Neural cell (in vitro differentiated cells): Measurements from ENCODE around the gene SLC4A3. TPM values are rescaled to one million over a fixed set of nuclear protein-coding genes. Genes with fewer than 3 reads are reported as not detected.

ENCODE experiments used
- H2AFZ ChIP-seq: fragments of 200-600, 300-800 bp; sonication (generic), shearing (Covaris generic); 2 replicates; pipeline ENCODE4 v1.6.0; 2014; ENCODE audit warnings: low read depth, mild to moderate bottlenecking, antibody characterized with exemption, low read length, moderate library complexity
- H3F3A ChIP-seq: fragments of 200-600 bp; shearing (Covaris generic); 2 replicates; pipeline ENCODE4 v1.6.1; 2016; ENCODE audit warnings: mild to moderate bottlenecking, moderate library complexity, mixed read lengths, antibody characterized with exemption, low read length; ENCODE audit not compliant: insufficient read depth, poor library complexity, severe bottlenecking
- H3K27ac ChIP-seq: fragments of 200-600, 300-800 bp; sonication (generic), shearing (Covaris generic); 2 replicates; pipeline ENCODE4 v1.5.1; 2014; ENCODE audit warnings: mild to moderate bottlenecking, low read length, moderate library complexity
- H3K27me3 ChIP-seq: fragments of 300-800, 200-600 bp; sonication (generic), shearing (Covaris generic); 2 replicates; pipeline ENCODE4 v1.6.0; 2014; ENCODE audit warnings: mild to moderate bottlenecking, low read depth, low read length, moderate library complexity; ENCODE audit not compliant: insufficient read depth
- H3K36me3 ChIP-seq: fragments of 300-800, 200-600 bp; sonication (generic), shearing (Covaris generic); 2 replicates; pipeline ENCODE4 v1.5.1; 2014; ENCODE audit warnings: mild to moderate bottlenecking, antibody characterized with exemption, low read length, moderate library complexity; ENCODE audit not compliant: insufficient read depth
- H3K4me2 ChIP-seq: fragments of 300-800, 200-600 bp; sonication (generic), shearing (Covaris generic); 2 replicates; pipeline ENCODE4 v1.6.0; 2014; ENCODE audit warnings: mild to moderate bottlenecking, low read length
- H3K4me3 ChIP-seq: fragments of 300-800, 200-600 bp; sonication (generic), shearing (Covaris generic); 2 replicates; pipeline ENCODE4 v1.5.1; 2014; ENCODE audit warnings: mild to moderate bottlenecking, low read length, moderate library complexity
- H3K79me2 ChIP-seq: fragments of 200-600 bp; shearing (Covaris generic); replicated peaks from 2 replicates; pipeline ENCODE4 v1.6.0; 2014; ENCODE audit warnings: mild to moderate bottlenecking, low read length, moderate library complexity; ENCODE audit not compliant: insufficient read depth
- H3K9ac ChIP-seq: fragments of 300-800, 200-600 bp; sonication (generic), shearing (Covaris generic); 2 replicates; pipeline ENCODE4 v1.6.1; 2016; ENCODE audit warnings: mild to moderate bottlenecking, low read length, mixed read lengths
- H3K9me2 ChIP-seq: fragments of 200-600 bp; shearing (Covaris generic); 2 replicates; pipeline ENCODE4 v1.6.1; 2016; ENCODE audit warnings: mild to moderate bottlenecking, low read length, mixed read lengths; ENCODE audit not compliant: insufficient read depth
- H3K9me3 ChIP-seq: fragments of 200-600, 300-800 bp; sonication (generic), shearing (Covaris generic); 2 replicates; pipeline ENCODE4 v1.6.1; 2016; ENCODE audit warnings: mild to moderate bottlenecking, mixed run types, low read length, moderate library complexity, mixed read lengths
- H4K20me1 ChIP-seq: fragments of 200-600 bp; shearing (Covaris generic); 2 replicates; pipeline ENCODE4 v1.6.1; 2016; ENCODE audit warnings: mild to moderate bottlenecking, mixed run types; ENCODE audit not compliant: insufficient read depth
- CTCF ChIP-seq: fragments of 450-650 bp; IDR thresholded peaks from 2 replicates; pipeline ENCODE4 v1.5.1; 2014; ENCODE audit warnings: antibody characterized with exemption, mild to moderate bottlenecking, moderate library complexity; ENCODE audit not compliant: poor library complexity, severe bottlenecking
- EP300 ChIP-seq: fragments of 450-650 bp; conservative IDR thresholded peaks from 2 replicates; pipeline ENCODE4 v1.6.1; 2014; ENCODE audit warnings: antibody characterized with exemption, mild to moderate bottlenecking, moderate library complexity; ENCODE audit not compliant: poor library complexity, severe bottlenecking
- EZH2 ChIP-seq: fragments of 200-600, 300-800 bp; shearing (Covaris generic), sonication (generic); IDR thresholded peaks from 2 replicates; pipeline ENCODE4 v1.6.1; 2014; ENCODE audit warnings: antibody characterized with exemption, low read length, borderline replicate concordance, mild to moderate bottlenecking; ENCODE audit not compliant: insufficient read depth, poor library complexity, severe bottlenecking
- MXI1 ChIP-seq: fragments of 450-650 bp; conservative IDR thresholded peaks from 2 replicates; pipeline ENCODE4 v1.6.1; 2014; ENCODE audit warnings: antibody characterized with exemption, mild to moderate bottlenecking; ENCODE audit not compliant: poor library complexity, severe bottlenecking
- POLR2AphosphoS5 ChIP-seq: IDR thresholded peaks from 2 replicates; pipeline ENCODE4 v1.6.1; 2012
- RAD21 ChIP-seq: fragments of 450-650 bp; conservative IDR thresholded peaks from 2 replicates; pipeline ENCODE4 v1.6.1; 2014; ENCODE audit warnings: antibody characterized with exemption, mild to moderate bottlenecking, moderate library complexity
- REST ChIP-seq: IDR thresholded peaks from 2 replicates; pipeline ENCODE4 v1.6.1; 2012; ENCODE audit warnings: borderline replicate concordance
- SMC3 ChIP-seq: fragments of 450-650 bp; conservative IDR thresholded peaks from 2 replicates; pipeline ENCODE4 v1.6.1; 2014; ENCODE audit warnings: antibody characterized with exemption, mild to moderate bottlenecking, moderate library complexity; ENCODE audit not compliant: poor library complexity
- TAF1 ChIP-seq: IDR thresholded peaks from 2 replicates; pipeline ENCODE4 v1.6.1; 2012; ENCODE audit warnings: low read depth
- polyA plus RNA-seq: library from polyadenylated mRNA; depleted of rRNA; stranded (reverse); fragments of >200 nt; gene quantifications from 2 replicates; pipeline ENCODE4 v1.2.3, GENCODE V29; 2014

Gene SLC4A3
- polyA plus RNA-seq, 1 donor from 2014 or later = 18.7 TPM

- H3K9me2 ChIP-seq = no peaks in the 10 kb centered on the region
- no peak for TF ChIP-seq CTCF
- TF ChIP-seq RAD21 = no peak
- no peak for TF ChIP-seq REST
- no peak for TF ChIP-seq MXI1
- no peak for TF ChIP-seq SMC3
- no peak for TF ChIP-seq EP300
- no peak for TF ChIP-seq POLR2AphosphoS5
- TF ChIP-seq TAF1 = no peak
- no peak for TF ChIP-seq EZH2
- H4K20me1 ChIP-seq = no peaks in the 10 kb centered on the region
- no peak overlapping the region for H3K4me2 ChIP-seq
- no peak overlapping the region for H2AFZ ChIP-seq
- H3K27me3 ChIP-seq = no peaks in the 10 kb centered on the region
- H3F3A ChIP-seq = no peaks in the 10 kb centered on the region
- H3K9ac ChIP-seq = no peak overlapping the region
- no peak overlapping the region for H3K27ac ChIP-seq
- no peaks in the 10 kb centered on the region for H3K36me3 ChIP-seq
- no peaks in the 10 kb centered on the region for H3K9me3 ChIP-seq
- H3K79me2 ChIP-seq = no peaks in the 10 kb centered on the region
- no peak overlapping the region for H3K4me3 ChIP-seq
These were observed 14.7 kb upstream of the SLC4A3 start for GRCh38 chr2:219612577-219613286.

DNA sequence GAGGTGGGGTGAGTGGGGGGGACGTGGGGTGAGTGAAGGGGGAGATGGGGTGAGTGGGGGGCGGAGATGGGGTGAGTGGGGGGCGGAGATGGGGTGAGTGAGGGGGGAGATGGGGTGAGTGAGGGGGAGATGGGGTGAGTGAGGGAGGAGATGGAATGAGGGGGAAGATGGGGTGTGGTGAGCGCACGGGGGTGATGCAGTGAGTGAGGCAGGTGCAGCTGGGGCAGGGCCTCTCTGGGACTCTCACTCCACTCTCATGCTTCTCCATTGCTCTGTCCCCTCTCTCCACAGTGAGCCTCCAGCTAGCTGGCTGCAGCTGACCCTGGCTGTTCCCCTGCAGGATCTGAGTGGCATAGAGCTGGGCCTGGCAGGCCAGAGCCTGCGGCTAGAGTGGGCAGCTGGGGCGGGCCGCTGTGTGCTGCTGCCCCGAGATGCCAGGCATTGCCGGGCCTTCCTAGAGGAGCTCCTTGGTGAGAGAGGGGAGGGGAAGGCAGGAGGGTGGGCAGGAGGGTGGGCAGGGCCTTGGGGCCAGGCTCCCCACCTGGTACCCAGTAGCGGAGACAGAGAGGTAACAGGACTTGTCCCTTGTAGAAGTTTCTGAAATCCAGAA is 13.9 kb upstream of the SLC4A3 start:
- TF ChIP-seq EZH2 = no peak
- TF ChIP-seq CTCF = no peak
- TF ChIP-seq SMC3 = no peak
- TF ChIP-seq TAF1 = no peak
- no peak for TF ChIP-seq REST
- TF ChIP-seq RAD21 = no peak
- no peak for TF ChIP-seq MXI1
- TF ChIP-seq EP300 = no peak
- TF ChIP-seq POLR2AphosphoS5 = no peak
- Histone ChIP-seq H3K4me3 (no peak overlapping the region), H3K9ac (no peak overlapping the region), H3K79me2 (no peaks in the 10 kb centered on the region), H3K27ac (no peak overlapping the region), H3K4me2 (no peak overlapping the region), H3K9me2 (no peaks in the 10 kb centered on the region), H4K20me1 (no peaks in the 10 kb centered on the region), H3F3A (no peaks in the 10 kb centered on the region), H3K36me3 (no peaks in the 10 kb centered on the region), H2AFZ (no peak overlapping the region), H3K27me3 (no peaks in the 10 kb centered on the region), H3K9me3 (no peaks in the 10 kb centered on the region)
